Activated naive CD8-positive, alpha-beta T cell treated with anti-CD3 and anti-CD28 coated beads, Interleukin-2, amount 50 U/mL, for 24 hours (primary cell): ENCODE results near the gene CCDC117.
"Not testable (repeated sequence)": the region's sequence is repeated elsewhere in the genome, so short reads cannot be mapped to it uniquely, and the experiment has no call there.

Source experiments
- ATAC-seq: fragments of 150-1000 bp; cut with Tn5 transposase; one replicate; pipeline ENCODE4 v1.10.0; 2021
- DNase-seq: peaks from one replicate; pipeline ENCODE4 v3.0.0; 2021
- H3K27ac Mint-ChIP-seq: one replicate; pipeline ENCODE4 v1.8.0; 2021; ENCODE audit warnings: mild to moderate bottlenecking, mixed read lengths
- H3K27me3 Mint-ChIP-seq: one replicate; pipeline ENCODE4 v1.8.0; 2021; ENCODE audit warnings: mixed read lengths
- H3K36me3 Mint-ChIP-seq: one replicate; pipeline ENCODE4 v1.8.0; 2021; ENCODE audit warnings: low read depth, mixed read lengths
- H3K4me1 Mint-ChIP-seq: one replicate; pipeline ENCODE4 v1.8.0; 2021; ENCODE audit warnings: mixed read lengths
- H3K4me3 Mint-ChIP-seq: one replicate; pipeline ENCODE4 v1.8.0; 2021; ENCODE audit warnings: mild to moderate bottlenecking, moderate library complexity, mixed read lengths
- H3K9me3 Mint-ChIP-seq: one replicate; pipeline ENCODE4 v1.8.0; 2021; ENCODE audit warnings: mixed read lengths

The CCDC117 gene

GRCh38 chr22:28772633-28773460 lies at the start of gene CCDC117:
CCDC117 (plus strand) TSS chr22:28772695; CDS start chr22:28772850, 155 bp downstream.
- ATAC-seq (peak; percentile 93), DNase-seq (peak; percentile 92)
- Mint-ChIP-seq H3K27me3 (no peaks in the 10 kb centered on the region), H3K4me1 (peaks cover 26% of the 10 kb centered on the region), H3K9me3 (no peaks in the 10 kb centered on the region), H3K4me3 (peak within 1 kb of the TSS; percentile 98), H3K36me3 (peaks cover 18% of the 10 kb centered on the region), H3K27ac (peak within 1 kb of the TSS; percentile 98)

GRCh38 chr22:28728002-28728401 lies 44.5 kb upstream of the CCDC117 start:
- Mint-ChIP-seq H3K27me3 (no peaks in the 10 kb centered on the region), H3K4me3 (no peak overlapping the region), H3K9me3 (no peaks in the 10 kb centered on the region), H3K4me1 (peaks cover 4% of the 10 kb centered on the region), H3K27ac (no peak overlapping the region), H3K36me3 (peaks cover 14% of the 10 kb centered on the region)
- ATAC-seq (no peak), DNase-seq (no peak)

- no peak for DNase-seq
- Mint-ChIP-seq H3K27ac (no peak overlapping the region), H3K9me3 (no peaks in the 10 kb centered on the region), H3K27me3 (no peaks in the 10 kb centered on the region), H3K36me3 (peaks cover 12% of the 10 kb centered on the region), H3K4me3 (no peak overlapping the region), H3K4me1 (peaks cover 4% of the 10 kb centered on the region)
- ATAC-seq, result peak; percentile 33
Observed at GRCh38 chr22:28728621-28729313, 43.7 kb upstream of the CCDC117 start.

- H3K27ac Mint-ChIP-seq, result no peak overlapping the region
- no peak for ATAC-seq
- H3K27me3 Mint-ChIP-seq, result no peaks in the 10 kb centered on the region
Observed at GRCh38 chr22:28730179-28730578, 42.3 kb upstream of the CCDC117 start.

GRCh38 chr22:28734393-28734792 lies 38.1 kb upstream of the CCDC117 start:
- H3K27me3 Mint-ChIP-seq, result no peaks in the 10 kb centered on the region
- ATAC-seq (no peak), DNase-seq (no peak)
- no peak overlapping the region for H3K4me3 Mint-ChIP-seq
- H3K36me3 Mint-ChIP-seq, result peaks cover 2% of the 10 kb centered on the region
- peaks cover 2% of the 10 kb centered on the region for H3K4me1 Mint-ChIP-seq
- H3K9me3 Mint-ChIP-seq, result no peaks in the 10 kb centered on the region
- H3K27ac Mint-ChIP-seq, result no peak overlapping the region

More at GRCh38 chr22:28730179-28730578, 42.3 kb upstream of the CCDC117 start:
- no peak overlapping the region for H3K4me3 Mint-ChIP-seq
- no peaks in the 10 kb centered on the region for H3K9me3 Mint-ChIP-seq
- no peak for DNase-seq
- H3K36me3 Mint-ChIP-seq, result peaks cover 6% of the 10 kb centered on the region
- H3K4me1 Mint-ChIP-seq, result peaks cover 4% of the 10 kb centered on the region

GRCh38 chr22:28736301-28737155 lies 36.0 kb upstream of the CCDC117 start:
- Mint-ChIP-seq H3K4me3 (no peak overlapping the region), H3K9me3 (no peaks in the 10 kb centered on the region), H3K36me3 (peaks cover 2% of the 10 kb centered on the region), H3K27ac (no peak overlapping the region), H3K4me1 (peaks cover 14% of the 10 kb centered on the region), H3K27me3 (no peaks in the 10 kb centered on the region)
- DNase-seq (no peak), ATAC-seq (no peak)

GRCh38 chr22:28737701-28738100 lies 34.8 kb upstream of the CCDC117 start:
- H3K36me3 Mint-ChIP-seq, result peaks cover 4% of the 10 kb centered on the region
- H3K4me1 Mint-ChIP-seq, result peaks cover 20% of the 10 kb centered on the region
- H3K27ac Mint-ChIP-seq, result no peak overlapping the region
- H3K4me3 Mint-ChIP-seq, result no peak overlapping the region
- peaks cover 2% of the 10 kb centered on the region for H3K27me3 Mint-ChIP-seq
- DNase-seq (no peak), ATAC-seq (no peak)
- no peaks in the 10 kb centered on the region for H3K9me3 Mint-ChIP-seq

GRCh38 chr22:28738876-28739275 lies 33.6 kb upstream of the CCDC117 start:
- H3K27me3 Mint-ChIP-seq, H3K4me3 Mint-ChIP-seq, H3K27ac Mint-ChIP-seq, DNase-seq, ATAC-seq, H3K9me3 Mint-ChIP-seq, H3K36me3 Mint-ChIP-seq: not testable (repeated sequence)
- H3K4me1 Mint-ChIP-seq, result peaks cover 29% of the 10 kb centered on the region

GRCh38 chr22:28741200-28741784 lies 31.2 kb upstream of the CCDC117 start:
- no peaks in the 10 kb centered on the region for H3K9me3 Mint-ChIP-seq
- DNase-seq (no peak), ATAC-seq (no peak)
- H3K36me3 Mint-ChIP-seq, result peaks cover 18% of the 10 kb centered on the region
- H3K4me3 Mint-ChIP-seq, result peak overlapping the region; percentile 87
- H3K27ac Mint-ChIP-seq, result peak overlapping the region; percentile 84
- peaks cover 2% of the 10 kb centered on the region for H3K27me3 Mint-ChIP-seq
- H3K4me1 Mint-ChIP-seq, result peaks cover 29% of the 10 kb centered on the region

- H3K4me1 Mint-ChIP-seq, result peaks cover 29% of the 10 kb centered on the region
- peaks cover 2% of the 10 kb centered on the region for H3K27me3 Mint-ChIP-seq
- H3K36me3 Mint-ChIP-seq, result peaks cover 21% of the 10 kb centered on the region
- ATAC-seq (peak; percentile 94), DNase-seq (peak; percentile 95)
- peak within 1 kb of the TSS; percentile 87 for H3K4me3 Mint-ChIP-seq
- peak within 1 kb of the TSS; percentile 84 for H3K27ac Mint-ChIP-seq
- no peaks in the 10 kb centered on the region for H3K9me3 Mint-ChIP-seq
Observed at GRCh38 chr22:28741785-28742561, 30.5 kb upstream of the CCDC117 start, which contains the start of the genes CHEK2 and HSCB. CHEK2 (minus strand) TSS chr22:28741820; CDS start chr22:28734721, 7,099 bp downstream. HSCB (plus strand) TSS chr22:28742039; CDS start chr22:28742096, 57 bp downstream.

- Mint-ChIP-seq H3K36me3 (peaks cover 22% of the 10 kb centered on the region), H3K27me3 (peaks cover 2% of the 10 kb centered on the region), H3K4me1 (peaks cover 29% of the 10 kb centered on the region), H3K4me3 (peak overlapping the region; percentile 87), H3K27ac (peak overlapping the region; percentile 84), H3K9me3 (no peaks in the 10 kb centered on the region)
- ATAC-seq, result no peak
- DNase-seq, result no peak
Observed at GRCh38 chr22:28742562-28742962, 29.9 kb upstream of the CCDC117 start.

GRCh38 chr22:28743852-28744251 lies 28.6 kb upstream of the CCDC117 start:
- Mint-ChIP-seq H3K4me1 (peaks cover 31% of the 10 kb centered on the region), H3K4me3 (peak overlapping the region; percentile 87), H3K9me3 (no peaks in the 10 kb centered on the region), H3K27me3 (peaks cover 2% of the 10 kb centered on the region), H3K36me3 (peaks cover 24% of the 10 kb centered on the region), H3K27ac (no peak overlapping the region)
- ATAC-seq (no peak), DNase-seq (no peak)

GRCh38 chr22:28750471-28750881 lies 22.0 kb upstream of the CCDC117 start:
- Mint-ChIP-seq H3K27ac (no peak overlapping the region), H3K27me3 (no peaks in the 10 kb centered on the region), H3K4me3 (no peak overlapping the region), H3K9me3 (no peaks in the 10 kb centered on the region), H3K36me3 (peaks cover 29% of the 10 kb centered on the region), H3K4me1 (peaks cover 5% of the 10 kb centered on the region)
- ATAC-seq, result no peak
- DNase-seq, result no peak
